GM12878 (cell line): Measurements from ENCODE around the gene SNX22. TPM values are rescaled to one million over a fixed set of nuclear protein-coding genes. Genes with fewer than 3 reads are reported as not detected.

ENCODE experiments used
- ATAC-seq: fragments of 200-7000 bp; cut with Tn5 transposase; 3 replicates; pipeline ENCODE4 v1.9.1; 2020; ENCODE audit warnings: mild to moderate bottlenecking, moderate library complexity
- BruUV-seq: library from RNA; stranded (reverse); fragments of 400-500 nt; replicated peaks from 2 replicates; lab custom pipeline; 2021; lab: Mats Ljungman, UMichigan
- CTCF ChIA-PET: fragments of 300-600 bp; sonication (Branson Sonifier 250); formaldehyde crosslinking; extraction: SDS; loops from one replicate; lab custom pipeline; 2021; ENCODE audit warnings: inconsistent platforms; lab: Yijun Ruan, JAX
- POLR2A ChIA-PET: fragments of 350-600 bp; formaldehyde crosslinking; extraction: SDS; loops from one replicate; lab custom pipeline; 2021; ENCODE audit warnings: inconsistent platforms; lab: Charles Lee
- RAD21 ChIA-PET: fragments of 300-600 bp; sonication (Branson Sonifier 250); formaldehyde crosslinking; loops from one replicate; lab custom pipeline; 2023; ENCODE audit warnings: antibody characterized with exemption; ENCODE audit not compliant: unreplicated experiment; lab: Charles Lee
- SMC1A ChIA-PET: fragments of 300-600 bp; sonication (Branson Sonifier 250); formaldehyde crosslinking; loops from one replicate; lab custom pipeline; 2023; ENCODE audit not compliant: unreplicated experiment, uncharacterized antibody; lab: Charles Lee
- DNase-seq: peaks from one replicate; pipeline ENCODE4 v3.0.0-alpha.2; 2011; ENCODE audit warnings: low read depth, low spot score
- FAIRE-seq: peaks from 3 replicates; lab custom pipeline; 2011; peaks lifted over from hg19 to GRCh38; lab: Jason Lieb, UNC
- H2AFZ ChIP-seq: 2 replicates; pipeline ENCODE4 v1.6.0; 2011; ENCODE audit warnings: low read depth, low read length, control low read depth; ENCODE audit not compliant: control insufficient read depth
- H3K27ac ChIP-seq: 2 replicates; pipeline ENCODE4 v1.5.1; 2011; ENCODE audit warnings: control low read depth; ENCODE audit not compliant: control insufficient read depth, insufficient read depth
- H3K27me3 ChIP-seq, 2 experiments: replicated peaks in 1 of 2; 2 replicates each; pipeline versions ENCODE4 v1.6.0 to v1.6.1; 2011; ENCODE audit warnings: low read length in 1 of 2; ENCODE audit not compliant: control insufficient read depth in 2 of 2, insufficient read depth in 2 of 2
- H3K36me3 ChIP-seq, 2 experiments: 2 replicates each; pipeline ENCODE4 v1.5.1; 2011; ENCODE audit warnings: low read length in 1 of 2; ENCODE audit not compliant: control insufficient read depth in 2 of 2, insufficient read depth in 2 of 2
- H3K4me1 ChIP-seq: 2 replicates; pipeline ENCODE4 v1.6.1; 2011; ENCODE audit warnings: mild to moderate bottlenecking, low read length, moderate library complexity, mixed read lengths; ENCODE audit not compliant: control insufficient read depth, insufficient read depth
- H3K4me2 ChIP-seq: 2 replicates; pipeline ENCODE4 v1.6.0; 2011; ENCODE audit warnings: control low read depth; ENCODE audit not compliant: control insufficient read depth, insufficient read depth
- H3K4me3 ChIP-seq: fragments of 200-600 bp; sonication (generic); 2 replicates; pipeline ENCODE4 v1.5.1; 2016
- H3K79me2 ChIP-seq: 2 replicates; pipeline ENCODE4 v1.6.0; 2011; ENCODE audit warnings: low read length; ENCODE audit not compliant: control insufficient read depth, insufficient read depth
- H3K9ac ChIP-seq: 2 replicates; pipeline ENCODE4 v1.8.0; 2011; ENCODE audit warnings: low read length, control low read depth, mixed read lengths; ENCODE audit not compliant: control insufficient read depth, insufficient read depth
- H3K9me3 ChIP-seq: replicated peaks from 3 replicates; pipeline ENCODE4 v1.5.1; 2011; ENCODE audit warnings: mild to moderate bottlenecking, low read length; ENCODE audit not compliant: control insufficient read depth, insufficient read depth
- H4K20me1 ChIP-seq: 2 replicates; pipeline ENCODE4 v1.6.0; 2011; ENCODE audit not compliant: control insufficient read depth, insufficient read depth
- ATF7 ChIP-seq: fragments of 450-650 bp; IDR thresholded peaks from 2 replicates; pipeline ENCODE4 v1.6.1; 2016; ENCODE audit warnings: low read depth, mild to moderate bottlenecking
- BMI1 ChIP-seq: fragments of 450-650 bp; IDR thresholded peaks from 2 replicates; pipeline ENCODE4 v1.6.1; 2016; ENCODE audit warnings: mild to moderate bottlenecking, moderate library complexity, borderline replicate concordance
- E2F4 ChIP-seq: IDR thresholded peaks from 2 replicates; pipeline ENCODE4 v1.6.1; 2012; ENCODE audit warnings: low read depth, low read length, improper control_type of control experiment
- GATAD2B ChIP-seq: fragments of 450-650 bp; conservative IDR thresholded peaks from 2 replicates; pipeline ENCODE4 v1.6.1; 2017; ENCODE audit warnings: low read depth, mild to moderate bottlenecking, moderate library complexity
- HSF1 ChIP-seq: fragments of 150-350 bp; IDR thresholded peaks from 2 replicates; pipeline ENCODE4 v1.6.1; 2014; ENCODE audit warnings: mild to moderate bottlenecking, low read depth, low read length
- JUND ChIP-seq: IDR thresholded peaks from 2 replicates; pipeline ENCODE4 v1.6.1; 2012; ENCODE audit warnings: low read depth, mild to moderate bottlenecking, low read length, improper control_type of control experiment, moderate library complexity
- MTA2 ChIP-seq: fragments of 450-650 bp; IDR thresholded peaks from 2 replicates; pipeline ENCODE4 v1.6.1; 2016; ENCODE audit warnings: low read depth, mild to moderate bottlenecking, moderate library complexity
- NFIC ChIP-seq: IDR thresholded peaks from 2 replicates; pipeline ENCODE4 v1.6.1; 2012; ENCODE audit warnings: low read depth, mild to moderate bottlenecking, inconsistent platforms, low read length, moderate library complexity
- NKRF ChIP-seq: fragments of 450-650 bp; conservative IDR thresholded peaks from 2 replicates; pipeline ENCODE4 v1.6.1; 2017; ENCODE audit warnings: mild to moderate bottlenecking, moderate library complexity
- NRF1 ChIP-seq: conservative IDR thresholded peaks from 2 replicates; pipeline ENCODE4 v1.6.1; 2011; ENCODE audit warnings: mild to moderate bottlenecking, low read depth, low read length, improper control_type of control experiment
- PAX8 ChIP-seq: fragments of 450-650 bp; IDR thresholded peaks from 2 replicates; pipeline ENCODE4 v1.6.1; 2017; ENCODE audit warnings: mild to moderate bottlenecking, moderate library complexity
- POLR2A ChIP-seq: IDR thresholded peaks from 2 replicates; pipeline ENCODE4 v1.6.1; 2011; ENCODE audit warnings: low read depth, mild to moderate bottlenecking, low read length
- RAD51 ChIP-seq: fragments of 450-650 bp; IDR thresholded peaks from 2 replicates; pipeline ENCODE4 v1.6.1; 2016; ENCODE audit warnings: moderate library complexity, mild to moderate bottlenecking, inconsistent platforms
- RBBP5 ChIP-seq: fragments of 200-600 bp; sonication (generic); conservative IDR thresholded peaks from 2 replicates; pipeline ENCODE4 v1.6.1; 2016
- RFX5 ChIP-seq: IDR thresholded peaks from 2 replicates; pipeline ENCODE4 v1.6.1; 2011; ENCODE audit warnings: low read depth, low read length, improper control_type of control experiment
- SMARCA5 ChIP-seq: fragments of 450-650 bp; IDR thresholded peaks from 2 replicates; pipeline ENCODE4 v1.6.1; 2017; ENCODE audit warnings: mild to moderate bottlenecking
- SPI1 ChIP-seq: IDR thresholded peaks from 2 replicates; pipeline ENCODE4 v1.6.1; 2011; ENCODE audit warnings: low read depth, mild to moderate bottlenecking, low read length, moderate library complexity, borderline replicate concordance; ENCODE audit not compliant: insufficient read depth
- STAT3 ChIP-seq: IDR thresholded peaks from 2 replicates; pipeline ENCODE4 v1.6.1; 2011; ENCODE audit warnings: low read depth, low read length, improper control_type of control experiment
- USF1 ChIP-seq: IDR thresholded peaks from 2 replicates; pipeline ENCODE4 v1.6.1; 2011; ENCODE audit warnings: borderline replicate concordance, low read depth, mild to moderate bottlenecking, moderate library complexity, mixed read lengths, low read length; ENCODE audit not compliant: insufficient read depth; ENCODE audit errors: extremely low read length
- ZNF207 ChIP-seq: fragments of 450-650 bp; IDR thresholded peaks from 2 replicates; pipeline ENCODE4 v1.6.1; 2014; ENCODE audit warnings: antibody characterized with exemption, mild to moderate bottlenecking, borderline replicate concordance
- WGBS: methylation state at CpG from one replicate; pipeline ENCODE4 v1.1.6; 2016; ENCODE audit warnings: low lambda C conversion rate; ENCODE audit not compliant: insufficient replicate concordance, insufficient coverage; ENCODE audit errors: missing lambda C conversion rate; 5-methylcytosine and 5-hydroxymethylcytosine counted together
- in situ Hi-C: fragments of 300-500 bp; cut with MboI; formaldehyde crosslinking; loops from 9 replicates; pipeline ENCODE4 v1.14.3; 2018; ENCODE audit warnings: mixed read lengths
- intact Hi-C: fragments of 100-400 bp; cut with micrococcal nuclease; formaldehyde crosslinking; loops from one replicate; pipeline ENCODE4 v1.14.2; 2022; ENCODE audit not compliant: unreplicated experiment
- polyA plus RNA-seq, 11 experiments: library from polyadenylated mRNA; depleted of rRNA in 4 of 11; unstranded in 6 of 11; stranded (reverse) in 5 of 11; fragments of >200 nt; fragmentation: Nextera tagmentation in 4 of 11; fragmentation: Illumina TruSeq in 1 of 11; extraction: Ambion mirVana in 4 of 11; extraction: Trizol in 1 of 11; gene quantifications; 1 replicate in 1 of 11; 2 replicates in 10 of 11; pipeline versions ENCODE4 v1.2.1 to v1.2.3, GENCODE V29; 2011 to 2016; ENCODE audit warnings: inconsistent platforms in 2 of 11, missing spikeins in 2 of 11, low read depth in 1 of 11
- total RNA-seq, 4 experiments: library from RNA; depleted of rRNA in 3 of 4; stranded (reverse); fragments of >200 nt in 3 of 4; fragmentation: Illumina TruSeq in 1 of 4; extraction: Trizol in 1 of 4; gene quantifications; 2 replicates each; pipeline versions ENCODE4 v1.2.1 to v1.2.3, GENCODE V29; 2013 to 2021

The SNX22 gene
- total and polyA plus RNA-seq, 10 of the 15 experiments (the other 5 are each of a cell fraction or from before 2014, with no cell fraction given) = 4.4 to 29.0 (median 8.7) TPM

- ATAC-seq = peak; percentile 97
- H3K36me3 ChIP-seq = peaks cover 0 to 4% of the 10 kb centered on the region in 2 experiments; a peak in 3 of 4 replicates
- no peak for TF ChIP-seq ZNF207
- no peak for TF ChIP-seq JUND
- TF ChIP-seq POLR2A = no peak
- TF ChIP-seq HSF1 = no peak
- TF ChIP-seq PAX8 = no peak
- TF ChIP-seq RAD51 = no peak
- no peak for TF ChIP-seq NRF1
- TF ChIP-seq RFX5 = peak; percentile 70; the same call in 1 of the 2 replicates
- TF ChIP-seq GATAD2B = no peak
- TF ChIP-seq NFIC = no peak
- peak; percentile 11; the same call in 1 of the 2 replicates for TF ChIP-seq SPI1
- TF ChIP-seq E2F4 = no peak
- peak; percentile 72; the same call in 1 of the 2 replicates for TF ChIP-seq BMI1
- no peak for TF ChIP-seq MTA2
- no peak for TF ChIP-seq RBBP5
- no peak for TF ChIP-seq SMARCA5
- TF ChIP-seq NKRF = no peak
- peak; percentile 51; the same call in 1 of the 2 replicates for TF ChIP-seq ATF7
- TF ChIP-seq USF1 = no peak
- TF ChIP-seq STAT3 = no peak
These were observed 28.8 kb downstream of the SNX22 start for GRCh38 chr15:64180235-64180824.

More at GRCh38 chr15:64180235-64180824, 28.8 kb downstream of the SNX22 start:
- CTCF ChIA-PET = interaction anchor here (0.6 to 1.7 kb wide), 5 partner anchors 9 to 615 kb away, joined by 3 to 5 read pairs (median 3); partner anchors contain the start of gene PPIB
- H2AFZ ChIP-seq = peak overlapping the region; percentile 28
- no peak overlapping the region for H3K9ac ChIP-seq
- RAD21 ChIA-PET = interaction anchor here (0.9 to 1.3 kb wide), 3 partner anchors 18 to 547 kb away, joined by 3 to 7 read pairs (median 3); partner anchors contain the start of gene PPIB
- H3K4me2 ChIP-seq = peak overlapping the region; percentile 77
- FAIRE-seq = peak; percentile 81
- in situ Hi-C loops (no loop called here), intact Hi-C loops (no loop called here)
- SMC1A ChIA-PET = interaction anchor here (0.6 to 1.4 kb wide), 4 partner anchors 16 to 232 kb away, joined by 3 to 6 read pairs (median 3); no protein-coding TSS in a partner anchor
- no peaks in the 10 kb centered on the region for H3K79me2 ChIP-seq
- POLR2A ChIA-PET = interaction anchor here (0.6 to 1.0 kb wide), 2 partner anchors 17 to 190 kb away, joined by 5 read pairs; partner anchors contain the start of gene PPIB
- peak overlapping the region; percentile 36 for H3K27ac ChIP-seq
- DNase-seq = peak; percentile 45
- no peaks in the 10 kb centered on the region for H4K20me1 ChIP-seq
- BruUV-seq = no TSS peak
- 42% methylated on average over 8 of the region's 8 CpGs for WGBS
- no peaks in the 10 kb centered on the region for H3K9me3 ChIP-seq
- peaks cover 11% of the 10 kb centered on the region; the same call in 1 of the 2 replicates for H3K4me1 ChIP-seq
- H3K4me3 ChIP-seq = no peak overlapping the region
- H3K27me3 ChIP-seq = no peaks in the 10 kb centered on the region
